B cell (primary cell): ENCODE data around the gene RIN3.

Source experiments
- CTCF ChIP-seq: fragments of 200-600 bp; IDR thresholded peaks from one replicate; pipeline ENCODE4 v1.8.0; 2022; ENCODE audit warnings: antibody characterized with exemption, mild to moderate bottlenecking
- EZH2 ChIP-seq: IDR thresholded peaks from 2 replicates; pipeline ENCODE4 v1.6.1; 2012; ENCODE audit warnings: borderline replicate concordance, low read depth, mild to moderate bottlenecking, moderate library complexity, low read length; ENCODE audit not compliant: insufficient read depth, poor library complexity, severe bottlenecking

- TF ChIP-seq CTCF (no peak), EZH2 (no peak)
Observed at GRCh38 chr14:92519246-92520101, 5.9 kb downstream of the RIN3 start.
